Forelimb muscle (tissue), 1 donor: ENCODE results near the gene EOMES. TPM values are rescaled to one million over a fixed set of nuclear protein-coding genes. Genes with fewer than 3 reads are reported as not detected.

Source experiments
- DNase-seq: peaks from one replicate; pipeline ENCODE4 v3.0.0-alpha.2; 2013; ENCODE audit warnings: low read depth
- polyA plus RNA-seq: library from polyadenylated mRNA; unstranded; fragments of 120-200 nt; gene quantifications from one replicate; pipeline ENCODE4 v1.2.1, GENCODE V29; 2013; ENCODE audit not compliant: insufficient read length

EOMES gene
- polyA plus RNA-seq, 1 donor = 0.24 TPM

GRCh38 chr3:27680517-27681246 lies 41.4 kb downstream of the EOMES start:
- no peak for DNase-seq

GRCh38 chr3:27679691-27680090 lies 42.4 kb downstream of the EOMES start:
- no peak for DNase-seq

DNA sequence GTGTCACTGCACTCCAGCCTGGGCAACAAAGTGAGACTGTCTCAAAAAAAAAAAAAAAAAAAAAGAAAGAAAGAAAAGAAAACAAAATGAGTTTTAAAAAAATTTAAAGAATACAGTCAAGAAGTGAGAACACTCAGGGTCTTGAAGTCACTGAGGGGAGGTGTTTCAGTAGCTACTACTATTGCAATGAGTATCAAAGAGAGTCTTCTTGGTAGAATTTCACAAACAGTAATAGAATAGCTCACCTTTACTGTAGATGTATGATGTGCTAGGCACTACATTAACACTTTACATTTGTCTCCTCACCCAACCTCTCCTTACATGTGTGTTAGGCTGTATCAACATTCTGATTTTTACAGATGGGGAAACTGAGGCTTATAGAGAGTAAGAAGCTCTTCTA lies 43.9 kb downstream of the EOMES start:
- no peak for DNase-seq

DNA sequence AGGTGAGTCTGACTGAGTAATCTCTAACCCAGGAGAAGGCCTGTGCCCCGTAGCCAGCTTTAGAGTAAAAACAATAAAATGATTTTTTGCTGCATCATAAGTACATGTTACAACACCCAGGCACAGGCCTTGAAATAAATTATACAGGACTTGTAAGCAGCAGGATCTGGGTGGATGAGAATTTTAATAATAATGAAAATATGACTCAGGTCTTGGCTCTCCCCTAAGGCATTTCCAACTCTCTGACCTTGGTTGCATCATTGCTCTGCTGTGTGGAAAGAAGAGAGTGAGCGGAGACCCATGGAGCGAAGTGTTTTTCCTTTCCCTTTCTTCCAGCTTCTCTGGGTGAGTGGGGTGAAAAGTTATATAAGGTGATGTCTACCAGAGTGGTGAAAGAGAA lies 44.6 kb downstream of the EOMES start:
- no peak for DNase-seq

GRCh38 chr3:27675287-27675686 lies 46.8 kb downstream of the EOMES start:
- no peak for DNase-seq

GRCh38 chr3:27673701-27674100 lies 48.4 kb downstream of the EOMES start:
- no peak for DNase-seq

DNA sequence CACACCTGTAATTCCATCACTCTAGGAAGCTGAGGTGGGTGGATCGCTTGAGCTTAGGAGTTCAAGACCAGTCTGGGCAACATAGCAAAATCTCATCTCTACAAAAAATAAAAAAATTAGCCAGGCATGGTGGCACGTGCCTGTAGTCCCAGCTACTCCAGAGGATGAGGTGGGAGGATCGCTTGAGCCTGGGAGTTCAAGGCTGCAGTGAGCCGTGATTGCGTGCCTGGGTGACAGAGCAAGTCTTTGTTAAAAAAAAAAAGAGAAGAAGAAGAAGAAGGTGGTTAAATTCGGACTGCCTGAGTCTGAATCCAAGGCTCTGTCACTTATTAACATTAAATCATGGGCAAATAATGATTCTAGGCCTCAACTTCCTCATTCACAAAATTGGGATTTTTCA lies 51.0 kb downstream of the EOMES start:
- no peak for DNase-seq

- DNase-seq = no peak
These were observed 51.5 kb downstream of the EOMES start for GRCh38 chr3:27670619-27671018.

- DNase-seq = no peak
These were observed 52.5 kb downstream of the EOMES start for GRCh38 chr3:27669591-27669990.

GRCh38 chr3:27667751-27668150 lies 54.4 kb downstream of the EOMES start:
- no peak for DNase-seq

DNA sequence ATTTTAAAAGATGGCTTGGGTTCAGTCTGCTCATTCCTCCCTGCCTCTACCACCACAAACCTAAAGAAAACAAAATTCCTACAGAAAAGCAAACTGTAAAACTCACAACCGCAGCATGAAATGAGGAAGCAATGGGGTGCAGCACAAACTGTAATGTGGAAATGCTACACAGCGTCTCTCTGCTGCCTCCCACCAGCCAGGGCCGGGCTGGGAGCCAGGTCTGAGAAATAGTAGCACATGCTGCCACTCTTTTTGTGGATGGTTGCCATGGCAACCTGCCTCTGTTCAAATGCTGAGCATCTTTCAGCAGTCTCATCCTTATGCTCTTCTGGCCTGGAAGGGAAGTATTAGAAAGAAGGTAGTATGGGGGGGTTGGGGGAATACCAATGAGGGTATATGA lies 55.4 kb downstream of the EOMES start:
- DNase-seq = no peak

- no peak for DNase-seq
These were observed 55.9 kb downstream of the EOMES start for GRCh38 chr3:27666272-27666671.

Other genes with a start within 250 kb of the EOMES start
- gene SLC4A7, start 237.9 kb downstream of the EOMES start, polyA plus RNA-seq = 14.6 TPM